HepG2 (cell line): ENCODE measurements around the gene RORC. TPM values are rescaled to one million over a fixed set of nuclear protein-coding genes. Genes with fewer than 3 reads are reported as not detected.

ENCODE experiments used
- ATAC-seq: fragments of 200-7000 bp; cut with Tn5 transposase; 3 replicates; pipeline ENCODE4 v1.9.1; 2020; ENCODE audit warnings: mild to moderate bottlenecking, moderate library complexity
- BruUV-seq: library from RNA; stranded (reverse); fragments of 400-500 nt; replicated peaks from 2 replicates; lab custom pipeline; 2021; lab: Mats Ljungman, UMichigan
- CTCF ChIA-PET: fragments of 300-600 bp; formaldehyde crosslinking; extraction: SDS; loops from one replicate; lab custom pipeline; 2021; ENCODE audit warnings: low total read pairs, inconsistent platforms, low intra/inter-chr PET ratio; lab: Yijun Ruan, JAX
- POLR2A ChIA-PET: fragments of 350-600 bp; sonication (Branson Sonifier 250); formaldehyde crosslinking; loops from one replicate; lab custom pipeline; 2020; ENCODE audit warnings: antibody characterized with exemption, inconsistent platforms; lab: Yijun Ruan, JAX
- DNase-seq: peaks from one replicate; pipeline ENCODE4 v3.0.0-alpha.2; 2015; ENCODE audit warnings: low spot score
- FAIRE-seq: peaks from 3 replicates; lab custom pipeline; 2011; peaks lifted over from hg19 to GRCh38; lab: Jason Lieb, UNC
- H2AFZ ChIP-seq: one replicate; pipeline ENCODE4 v1.6.1; 2011; ENCODE audit warnings: low read length, inconsistent platforms
- H3K27ac ChIP-seq: fragments of 300-600 bp; 3 replicates; pipeline ENCODE4 v1.8.0; 2011; ENCODE audit warnings: mixed run types, mild to moderate bottlenecking, mixed read lengths, low read length, inconsistent platforms; ENCODE audit not compliant: insufficient read depth; ENCODE audit errors: extremely low read length
- H3K27me3 ChIP-seq, 2 experiments: fragments of 200-600 bp in 1 of 2; 2 replicates in 1 of 2; 3 replicates in 1 of 2; pipeline versions ENCODE4 v1.6.0 to v1.8.0; 2011; ENCODE audit warnings: low read length in 2 of 2, mild to moderate bottlenecking in 2 of 2, moderate library complexity in 2 of 2, inconsistent platforms in 1 of 2; ENCODE audit not compliant: insufficient read depth in 2 of 2, control insufficient read depth in 1 of 2
- H3K36me3 ChIP-seq, 2 experiments: fragments of 200-600 bp in 1 of 2; replicated peaks in 1 of 2; 2 replicates in 1 of 2; 3 replicates in 1 of 2; pipeline versions ENCODE4 v1.5.1 to v1.8.0; 2011; ENCODE audit warnings: low read length in 2 of 2, inconsistent platforms in 1 of 2; ENCODE audit not compliant: insufficient read depth in 2 of 2, control insufficient read depth in 1 of 2
- H3K4me1 ChIP-seq: 2 replicates; pipeline ENCODE4 v1.5.1; 2012; ENCODE audit warnings: low read length, inconsistent platforms; ENCODE audit not compliant: insufficient read depth
- H3K4me2 ChIP-seq: 2 replicates; pipeline ENCODE4 v1.6.0; 2011; ENCODE audit warnings: low read depth, low read length, inconsistent platforms
- H3K4me3 ChIP-seq, 3 experiments: fragments of 200-600 bp in 1 of 3; sonication (generic), shearing (Covaris generic) in 1 of 3; replicated peaks in 1 of 3; 2 replicates each; pipeline ENCODE4 v1.5.1; 2011 to 2016; ENCODE audit warnings: low read length in 3 of 3, inconsistent platforms in 2 of 3, low read depth in 2 of 3, mild to moderate bottlenecking in 2 of 3, control low read depth in 1 of 3, mixed read lengths in 1 of 3; ENCODE audit not compliant: insufficient read depth in 1 of 3
- H3K79me2 ChIP-seq: one replicate; pipeline ENCODE4 v1.6.1; 2011; ENCODE audit warnings: low read length, inconsistent platforms; ENCODE audit not compliant: insufficient read depth
- H3K9ac ChIP-seq: 2 replicates; pipeline ENCODE4 v1.6.0; 2011; ENCODE audit warnings: mild to moderate bottlenecking, low read depth, low read length, inconsistent platforms; ENCODE audit not compliant: insufficient read depth
- H3K9me3 ChIP-seq: 2 replicates; pipeline ENCODE4 v1.5.1; 2012; ENCODE audit warnings: mild to moderate bottlenecking, low read length
- H4K20me1 ChIP-seq: 2 replicates; pipeline ENCODE4 v1.6.0; 2011; ENCODE audit warnings: inconsistent platforms, mild to moderate bottlenecking, low read length, moderate library complexity; ENCODE audit not compliant: insufficient read depth
- HCFC1 ChIP-seq: fragments of 150-350 bp; IDR thresholded peaks from 2 replicates; pipeline ENCODE4 v1.6.1; 2014; ENCODE audit warnings: low read depth, low read length
- IRX3 ChIP-seq: sonication (generic); formaldehyde crosslinking; IDR thresholded peaks from 2 replicates; pipeline ENCODE4 v1.8.1; 2023; ENCODE audit warnings: mild to moderate bottlenecking, low read depth, missing genetic modification reagents, borderline replicate concordance
- PRDM15 ChIP-seq: sonication (generic); formaldehyde crosslinking; IDR thresholded peaks from 2 replicates; pipeline ENCODE4 v1.4.0; 2020; ENCODE audit warnings: missing genetic modification reagents
- PREB ChIP-seq: sonication (generic); formaldehyde crosslinking; IDR thresholded peaks from 2 replicates; pipeline ENCODE4 v1.4.0; 2020; ENCODE audit warnings: missing genetic modification reagents
- RFX3 ChIP-seq: IDR thresholded peaks from 2 replicates; pipeline ENCODE4 v1.6.1; 2016; ENCODE audit warnings: missing biosample characterization, missing genetic modification reagents
- ZHX2 ChIP-seq, 2 experiments: sonication (generic) in 1 of 2; formaldehyde crosslinking in 1 of 2; IDR thresholded peaks; 2 replicates each; pipeline versions ENCODE4 v1.6.1 to v1.9.0; 2014 to 2022; ENCODE audit warnings: antibody characterized with exemption in 1 of 2, borderline replicate concordance in 1 of 2, inconsistent platforms in 1 of 2, low read depth in 1 of 2, missing genetic modification reagents in 1 of 2
- ZNF136 ChIP-seq: sonication (generic); formaldehyde crosslinking; IDR thresholded peaks from 2 replicates; pipeline ENCODE4 v1.8.1; 2022; ENCODE audit warnings: low read depth, mild to moderate bottlenecking, moderate library complexity, missing genetic modification reagents
- ZNF329 ChIP-seq: sonication (generic); formaldehyde crosslinking; IDR thresholded peaks from 2 replicates; pipeline ENCODE4 v1.9.0; 2021; ENCODE audit warnings: low read depth, mild to moderate bottlenecking, missing genetic modification reagents
- ZNF33A ChIP-seq: sonication (generic); formaldehyde crosslinking; IDR thresholded peaks from 2 replicates; pipeline ENCODE4 v1.5.1; 2020; ENCODE audit warnings: missing genetic modification reagents, mild to moderate bottlenecking, moderate library complexity, borderline replicate concordance
- WGBS: methylation state at CpG from one replicate; pipeline ENCODE4 v1.1.6; 2017; ENCODE audit warnings: low lambda C conversion rate; 5-methylcytosine and 5-hydroxymethylcytosine counted together
- in situ Hi-C: cut with HindIII; loops from 2 replicates; pipeline ENCODE4 v1.10.0; 2017; ENCODE audit warnings: low pct_unique_long_range_greater_than_20kb; ENCODE audit not compliant: extremely low pct_ligation_motif_present
- intact Hi-C: fragments of 100-400 bp; cut with micrococcal nuclease; formaldehyde crosslinking; loops from one replicate; pipeline ENCODE4 v1.10.0; 2022; ENCODE audit not compliant: unreplicated experiment
- polyA plus RNA-seq, 8 experiments: library from polyadenylated mRNA; depleted of rRNA in 3 of 8; stranded (reverse) in 7 of 8; unstranded in 1 of 8; fragments of >200 nt; fragmentation: Illumina TruSeq in 4 of 8; extraction: Trizol in 4 of 8; gene quantifications; 2 replicates each; pipeline versions ENCODE4 v1.2.1 to v1.2.3, GENCODE V29; 2011 to 2016; ENCODE audit warnings: low read depth in 4 of 8, missing spikeins in 1 of 8, mixed read lengths in 1 of 8; ENCODE audit not compliant: insufficient read depth in 1 of 8
- total RNA-seq, 5 experiments: library from RNA; depleted of rRNA; stranded (reverse); fragments of >200 nt; fragmentation: Illumina TruSeq; extraction: Trizol; gene quantifications; 2 replicates each; pipeline ENCODE4 v1.2.3, GENCODE V29; 2016; ENCODE audit warnings: low read depth in 1 of 5

RORC gene
- total and polyA plus RNA-seq, 2 of the 13 experiments (the other 11 are each of a cell fraction or from before 2014, with no cell fraction given) = 2.5 to 6.5 TPM

- TF ChIP-seq ZHX2 (IDR thresholded peaks at IDR 0.05; ENCODE audit: low read depth) (no peak), ZHX2 (CRISPR knock-in tag; IDR thresholded peaks at IDR 0.05; ENCODE audit: borderline replicate concordance) (no peak), ZNF136 (CRISPR knock-in tag) (no peak), RFX3 (CRISPR knock-in tag) (no peak), IRX3 (CRISPR knock-in tag) (no peak), ZNF329 (CRISPR knock-in tag) (no peak)
Observed at GRCh38 chr1:151817353-151817730, 14.3 kb downstream of the RORC start (continued).

- Histone ChIP-seq H3K4me2 (no peak overlapping the region), H3K27ac (no peak overlapping the region), H4K20me1 (no peaks in the 10 kb centered on the region), H3K4me3 (no peak overlapping the region), H3K79me2 (no peaks in the 10 kb centered on the region), H3K36me3 (no peaks in the 10 kb centered on the region), H2AFZ (no peak overlapping the region), H3K27me3 (no peaks in the 10 kb centered on the region), H3K9ac (no peak overlapping the region), H3K4me1 (no peaks in the 10 kb centered on the region), H3K9me3 (no peaks in the 10 kb centered on the region)
- ATAC-seq = no peak
- DNase-seq = no peak
- BruUV-seq = no TSS peak
- WGBS = 80% methylated on average over 25 of the region's 26 CpGs
- no peak for FAIRE-seq
- in situ Hi-C loops = no loop called here
- POLR2A ChIA-PET = no interaction called here
- intact Hi-C loops = no loop called here
- CTCF ChIA-PET = no interaction called here
- TF ChIP-seq PREB = no peak
- TF ChIP-seq HCFC1 = no peak
- TF ChIP-seq PRDM15 (CRISPR knock-in tag) = no peak
- no peak for TF ChIP-seq ZNF33A (CRISPR knock-in tag)
- no peak for TF ChIP-seq ZNF329 (CRISPR knock-in tag)
Observed at GRCh38 chr1:151816548-151817352, 14.9 kb downstream of the RORC start.
